GM23248 (cell line): Measurements from ENCODE around the gene SCNN1A. TPM values are rescaled to one million over a fixed set of nuclear protein-coding genes. Genes with fewer than 3 reads are reported as not detected.

Source experiments
- DNase-seq: peaks from one replicate; pipeline ENCODE4 v3.0.0-alpha.2; 2015
- H2AFZ ChIP-seq: fragments of 200-600 bp; sonication (generic); 2 replicates; pipeline ENCODE4 v1.6.1; 2016; ENCODE audit warnings: antibody characterized with exemption
- H3F3A ChIP-seq: fragments of 200-600 bp; sonication (generic); 2 replicates; pipeline ENCODE4 v1.6.1; 2016; ENCODE audit warnings: mild to moderate bottlenecking, antibody characterized with exemption, mixed run types; ENCODE audit not compliant: insufficient read depth
- H3K27ac ChIP-seq: fragments of 200-600 bp; sonication (generic); 2 replicates; pipeline ENCODE4 v1.5.1; 2016; ENCODE audit warnings: mild to moderate bottlenecking
- H3K27me3 ChIP-seq: fragments of 200-600 bp; sonication (generic); replicated peaks from 2 replicates; pipeline ENCODE4 v1.6.1; 2016; ENCODE audit warnings: mild to moderate bottlenecking; ENCODE audit not compliant: insufficient read depth
- H3K36me3 ChIP-seq: fragments of 200-600 bp; sonication (generic); 2 replicates; pipeline ENCODE4 v1.6.1; 2016; ENCODE audit warnings: low read depth, mild to moderate bottlenecking
- H3K4me1 ChIP-seq: fragments of 200-600 bp; sonication (generic); 2 replicates; pipeline ENCODE4 v1.6.1; 2016; ENCODE audit warnings: mild to moderate bottlenecking; ENCODE audit not compliant: insufficient read depth
- H3K4me2 ChIP-seq: fragments of 200-600 bp; sonication (generic); one replicate; pipeline ENCODE4 v1.6.1; 2016; ENCODE audit warnings: mild to moderate bottlenecking; ENCODE audit not compliant: unreplicated experiment
- H3K4me3 ChIP-seq: fragments of 200-600 bp; sonication (generic); 2 replicates; pipeline ENCODE4 v1.5.1; 2016; ENCODE audit warnings: mild to moderate bottlenecking
- H3K79me2 ChIP-seq: fragments of 200-600 bp; sonication (generic); 2 replicates; pipeline ENCODE4 v1.6.1; 2016; ENCODE audit warnings: mild to moderate bottlenecking; ENCODE audit not compliant: insufficient read depth
- H3K9ac ChIP-seq: fragments of 200-600 bp; sonication (generic); 2 replicates; pipeline ENCODE4 v1.6.1; 2016; ENCODE audit warnings: mild to moderate bottlenecking
- H3K9me2 ChIP-seq: fragments of 200-600 bp; sonication (generic); 2 replicates; pipeline ENCODE4 v1.6.1; 2016; ENCODE audit warnings: mixed run types, mild to moderate bottlenecking, moderate library complexity; ENCODE audit not compliant: insufficient read depth
- H3K9me3 ChIP-seq: fragments of 200-600 bp; sonication (generic); one replicate; pipeline ENCODE4 v1.6.1; 2017; ENCODE audit warnings: low read depth
- H4K20me1 ChIP-seq: fragments of 200-600 bp; sonication (generic); 2 replicates; pipeline ENCODE4 v1.6.0; 2016; ENCODE audit not compliant: insufficient read depth
- EZH2 ChIP-seq: fragments of 200-600 bp; sonication (generic); IDR thresholded peaks from 2 replicates; pipeline ENCODE4 v1.6.1; 2018; ENCODE audit warnings: antibody characterized with exemption, mild to moderate bottlenecking; ENCODE audit not compliant: insufficient read depth, poor library complexity, severe bottlenecking
- EZH2phosphoT487 ChIP-seq: fragments of 200-600 bp; sonication (generic); IDR thresholded peaks from 2 replicates; pipeline ENCODE4 v1.6.1; 2018; ENCODE audit warnings: antibody characterized with exemption, moderate library complexity, mild to moderate bottlenecking, low read depth; ENCODE audit not compliant: insufficient read depth
- WGBS, 2 experiments: methylation state at CpG; one replicate each; pipeline ENCODE4 v1.1.6; 2015 to 2017; ENCODE audit warnings: low lambda C conversion rate in 2 of 2, low coverage in 1 of 2; ENCODE audit errors: missing lambda C conversion rate in 2 of 2; 5-methylcytosine and 5-hydroxymethylcytosine counted together
- in situ Hi-C: fragments of 300-500 bp; cut with MboI; formaldehyde crosslinking; loops from 2 replicates; pipeline ENCODE4 v1.15.0; 2020
- polyA plus RNA-seq: library from polyadenylated mRNA; unstranded; fragments of >200 nt; fragmentation: Nextera tagmentation; extraction: Ambion mirVana; gene quantifications from 2 replicates; pipeline ENCODE4 v1.2.1, GENCODE V29; 2016
- total RNA-seq: library from RNA; depleted of rRNA; stranded (reverse); fragments of >200 nt; shearing (Covaris generic); gene quantifications from 2 replicates; pipeline ENCODE4 v1.2.3, GENCODE V29; 2014

Gene SCNN1A
- total and polyA plus RNA-seq, 2 experiments from 2014 or later: 0.59 to 0.76 TPM

GRCh38 chr12:6368906-6369525 is 6.3 kb downstream of the SCNN1A start:
- in situ Hi-C loops: no loop called here
- peaks cover 19% of the 10 kb centered on the region; the same call in 1 of the 2 replicates for H3F3A ChIP-seq
- no peaks in the 10 kb centered on the region for H3K79me2 ChIP-seq
- no peaks in the 10 kb centered on the region for H3K9me2 ChIP-seq
- no peak overlapping the region for H3K4me3 ChIP-seq
- no peak overlapping the region for H3K9ac ChIP-seq
- H3K27ac ChIP-seq: no peak overlapping the region
- H2AFZ ChIP-seq: no peak overlapping the region
- no peaks in the 10 kb centered on the region for H3K27me3 ChIP-seq
- WGBS, 2 experiments: 80 to 82% methylated on average over 5 to 9 of the region's 9 CpGs
- H3K9me3 ChIP-seq: no peaks in the 10 kb centered on the region
- no peak overlapping the region for H3K4me2 ChIP-seq
- peaks cover 26% of the 10 kb centered on the region for H3K4me1 ChIP-seq
- H4K20me1 ChIP-seq: no peaks in the 10 kb centered on the region
- DNase-seq: no peak
- no peak for TF ChIP-seq EZH2phosphoT487
- TF ChIP-seq EZH2: no peak
- H3K36me3 ChIP-seq: no peaks in the 10 kb centered on the region

- Histone ChIP-seq H3K36me3 (no peaks in the 10 kb centered on the region), H3K27ac (no peak overlapping the region), H3K9me2 (no peaks in the 10 kb centered on the region), H2AFZ (no peak overlapping the region), H3F3A (peaks cover 17% of the 10 kb centered on the region; the same call in 1 of the 2 replicates), H3K79me2 (no peaks in the 10 kb centered on the region), H3K4me1 (peaks cover 28% of the 10 kb centered on the region), H3K27me3 (no peaks in the 10 kb centered on the region), H4K20me1 (no peaks in the 10 kb centered on the region), H3K4me3 (no peak overlapping the region), H3K4me2 (no peak overlapping the region), H3K9ac (no peak overlapping the region), H3K9me3 (no peaks in the 10 kb centered on the region)
- TF ChIP-seq EZH2: no peak
- no peak for TF ChIP-seq EZH2phosphoT487
- in situ Hi-C loops: no loop called here
- DNase-seq: no peak
- 75 to 76% methylated on average over 15 of the region's 15 CpGs for WGBS, 2 experiments
Observed at GRCh38 chr12:6367969-6368892, 7.1 kb downstream of the SCNN1A start.

- H4K20me1 ChIP-seq: no peaks in the 10 kb centered on the region
- H3K9me3 ChIP-seq: no peaks in the 10 kb centered on the region
- H3K36me3 ChIP-seq: no peaks in the 10 kb centered on the region
- no peak for TF ChIP-seq EZH2
- TF ChIP-seq EZH2phosphoT487: no peak
- DNase-seq: no peak
- peaks cover 19% of the 10 kb centered on the region for H3K4me1 ChIP-seq
- H3F3A ChIP-seq: peaks cover 8% of the 10 kb centered on the region; the same call in 1 of the 2 replicates
- in situ Hi-C loops: no loop called here
- no peak overlapping the region for H2AFZ ChIP-seq
- H3K27ac ChIP-seq: no peak overlapping the region
- no peaks in the 10 kb centered on the region for H3K79me2 ChIP-seq
- H3K4me3 ChIP-seq: no peak overlapping the region
- H3K27me3 ChIP-seq: no peaks in the 10 kb centered on the region
- H3K9me2 ChIP-seq: no peaks in the 10 kb centered on the region
- no peak overlapping the region for H3K9ac ChIP-seq
- H3K4me2 ChIP-seq: no peak overlapping the region
- 58 to 63% methylated on average over 11 of the region's 11 CpGs for WGBS, 2 experiments
Observed at GRCh38 chr12:6367065-6367968, 8.0 kb downstream of the SCNN1A start.

- no peaks in the 10 kb centered on the region for H3K9me2 ChIP-seq
- peaks cover 5% of the 10 kb centered on the region; the same call in 1 of the 2 replicates for H3K4me1 ChIP-seq
- peak; percentile 53 for DNase-seq
- no peaks in the 10 kb centered on the region for H4K20me1 ChIP-seq
- no peaks in the 10 kb centered on the region for H3K79me2 ChIP-seq
- peak overlapping the region; percentile 77 for H3K4me3 ChIP-seq
- in situ Hi-C loops: no loop called here
- peak overlapping the region; percentile 27 for H3K27ac ChIP-seq
- no peak for TF ChIP-seq EZH2
- no peak for TF ChIP-seq EZH2phosphoT487
- no peaks in the 10 kb centered on the region for H3K27me3 ChIP-seq
- peak overlapping the region; percentile 84 for H3K4me2 ChIP-seq
- H3K9me3 ChIP-seq: no peaks in the 10 kb centered on the region
- H3K36me3 ChIP-seq: no peaks in the 10 kb centered on the region
- H2AFZ ChIP-seq: peak overlapping the region; percentile 87
- H3F3A ChIP-seq: no peaks in the 10 kb centered on the region
- peak overlapping the region; percentile 86 for H3K9ac ChIP-seq
- WGBS, 2 experiments: 2 to 6% methylated on average over 9 to 15 of the region's 15 CpGs
Observed at GRCh38 chr12:6364044-6364374, 11.4 kb downstream of the SCNN1A start.
